ENCODE measurements around the gene HDAC2. TPM values are rescaled to one million over a fixed set of nuclear protein-coding genes. Genes with fewer than 3 reads are reported as not detected.
A peak's percentile ranks its signal among the peaks of the same experiment; 100 is the strongest.

The HDAC2 gene
- total RNA-seq, 1 donor, result 77.1 TPM

GRCh38 chr6:114007516-114007915 lies 36.6 kb upstream of the HDAC2 start:
- DNase-seq (ENCODE audit: low read depth), result no peak
- H3K4me3 ChIP-seq (ENCODE audit: low read depth, low read length), result no peak overlapping the region
- TF ChIP-seq CTCF (IDR thresholded peaks at IDR 0.05; ENCODE audit: insufficient read depth, low read length), result no peak

GRCh38 chr6:114001354-114001753 lies 30.4 kb upstream of the HDAC2 start:
- DNase-seq (ENCODE audit: low read depth), result no peak
- TF ChIP-seq CTCF (IDR thresholded peaks at IDR 0.05; ENCODE audit: insufficient read depth, low read length), result no peak
- H3K4me3 ChIP-seq (ENCODE audit: low read depth, low read length), result no peak overlapping the region

- no peak overlapping the region for H3K4me3 ChIP-seq (ENCODE audit: low read depth, low read length)
- peak; percentile 62 for DNase-seq (ENCODE audit: low read depth)
- TF ChIP-seq CTCF (IDR thresholded peaks at IDR 0.05; ENCODE audit: insufficient read depth, low read length), result no peak
Measured at GRCh38 chr6:114000069-114000468, 29.1 kb upstream of the HDAC2 start.

- no peak overlapping the region for H3K4me3 ChIP-seq (ENCODE audit: low read depth, low read length)
- no peak for TF ChIP-seq CTCF (IDR thresholded peaks at IDR 0.05; ENCODE audit: insufficient read depth, low read length)
- no peak for DNase-seq (ENCODE audit: low read depth)
Measured at GRCh38 chr6:113999284-113999683, 28.3 kb upstream of the HDAC2 start.

GRCh38 chr6:113998811-113999210 lies 27.9 kb upstream of the HDAC2 start:
- no peak for DNase-seq (ENCODE audit: low read depth)
- no peak for TF ChIP-seq CTCF (IDR thresholded peaks at IDR 0.05; ENCODE audit: insufficient read depth, low read length)
- no peak overlapping the region for H3K4me3 ChIP-seq (ENCODE audit: low read depth, low read length)

GRCh38 chr6:113997116-113997515 lies 26.2 kb upstream of the HDAC2 start:
- no peak overlapping the region for H3K4me3 ChIP-seq (ENCODE audit: low read depth, low read length)
- peak; percentile 89 for DNase-seq (ENCODE audit: low read depth)
- no peak for TF ChIP-seq CTCF (IDR thresholded peaks at IDR 0.05; ENCODE audit: insufficient read depth, low read length)

GRCh38 chr6:113995634-113996033 lies 24.7 kb upstream of the HDAC2 start:
- H3K4me3 ChIP-seq (ENCODE audit: low read depth, low read length), result no peak overlapping the region
- peak; percentile 95 for DNase-seq (ENCODE audit: low read depth)
- TF ChIP-seq CTCF (IDR thresholded peaks at IDR 0.05; ENCODE audit: insufficient read depth, low read length), result no peak
